Ureter (tissue), 1 donor: ENCODE measurements around the gene CACNB4. TPM values are rescaled to one million over a fixed set of nuclear protein-coding genes. Genes with fewer than 3 reads are reported as not detected.

ENCODE experiments used
- DNase-seq: peaks from one replicate; pipeline ENCODE4 v3.0.0-alpha.2; 2020; ENCODE audit warnings: low spot score
- total RNA-seq: library from RNA; stranded (reverse); gene quantifications from one replicate; pipeline ENCODE4 v1.2.4, GENCODE V29; 2023
- donor health status: DM: yes; HTN: yes; CAD: no.

Gene CACNB4
- total RNA-seq, 1 donor from 2014 or later = 3.3 TPM

- no peak for DNase-seq
Measured at GRCh38 chr2:151975460-151976414, 123.1 kb downstream of the CACNB4 start.

GRCh38 chr2:151974988-151975387 lies 123.9 kb downstream of the CACNB4 start:
- no peak for DNase-seq

GRCh38 chr2:151973901-151974199 lies 125.0 kb downstream of the CACNB4 start:
- no peak for DNase-seq

GRCh38 chr2:151973013-151973900 lies 125.6 kb downstream of the CACNB4 start:
- no peak for DNase-seq

- no peak for DNase-seq
Measured at GRCh38 chr2:151972241-151973012, 126.4 kb downstream of the CACNB4 start.

GRCh38 chr2:151971301-151972051 lies 127.4 kb downstream of the CACNB4 start:
- DNase-seq = no peak

GRCh38 chr2:151968770-151969470 lies 129.9 kb downstream of the CACNB4 start:
- DNase-seq = no peak

GRCh38 chr2:151967829-151968722 lies 130.8 kb downstream of the CACNB4 start:
- DNase-seq = no peak

- DNase-seq = no peak
Measured at GRCh38 chr2:151965884-151966283, 133.0 kb downstream of the CACNB4 start.

- DNase-seq = no peak
Measured at GRCh38 chr2:151961558-151961957, 137.3 kb downstream of the CACNB4 start.

- DNase-seq = no peak
Measured at GRCh38 chr2:151959238-151959637, 139.6 kb downstream of the CACNB4 start.

GRCh38 chr2:151953467-151953866 lies 145.4 kb downstream of the CACNB4 start:
- no peak for DNase-seq

GRCh38 chr2:151952691-151953456 lies 146.0 kb downstream of the CACNB4 start:
- no peak for DNase-seq

- DNase-seq = peak; percentile 47
Measured at GRCh38 chr2:151947813-151948165, 151.1 kb downstream of the CACNB4 start.

- DNase-seq = peak; percentile 47
Measured at GRCh38 chr2:151946899-151947812, 151.7 kb downstream of the CACNB4 start.

GRCh38 chr2:151946250-151946884 lies 152.5 kb downstream of the CACNB4 start:
- no peak for DNase-seq

- DNase-seq = no peak
Measured at GRCh38 chr2:151945602-151946001, 153.2 kb downstream of the CACNB4 start.
